ENCODE measurements around the gene ADO.

- no peak for TF ChIP-seq CTCF (IDR thresholded peaks at IDR 0.05)
- TF ChIP-seq POLR2A (IDR thresholded peaks at IDR 0.05), result no peak
- no peak for TF ChIP-seq EP300 (IDR thresholded peaks at IDR 0.05)
- no peak for TF ChIP-seq POLR2AphosphoS5 (IDR thresholded peaks at IDR 0.05)
These were observed 12.7 kb downstream of the ADO start for GRCh38 chr10:62817121-62817765.

Data from stomach (tissue), 4 donors.